Activated CD4-positive, alpha-beta T cell treated with anti-CD3 and anti-CD28 coated beads, Interleukin-2, amount 50 U/mL, for 4 hours (primary cell): ENCODE data around the gene USP20.
"Not testable (repeated sequence)": the region's sequence is repeated elsewhere in the genome, so short reads cannot be mapped to it uniquely, and the experiment has no call there.

ENCODE experiments used
- DNase-seq, 2 experiments: peaks; one replicate each; pipeline ENCODE4 v3.0.0-alpha.2; 2020

USP20 gene

GRCh38 chr9:129876815-129877214, 41.6 kb downstream of the USP20 start:
- DNase-seq = no peak

GRCh38 chr9:129878291-129878690, 43.0 kb downstream of the USP20 start:
- no peak for DNase-seq

GRCh38 chr9:129879103-129879699, 43.9 kb downstream of the USP20 start:
- no peak for DNase-seq

- no peak for DNase-seq
Observed at GRCh38 chr9:129879991-129880653, 44.9 kb downstream of the USP20 start.

GRCh38 chr9:129880654-129881546, 45.6 kb downstream of the USP20 start:
- DNase-seq = no peak

GRCh38 chr9:129881547-129882324, 46.5 kb downstream of the USP20 start:
- no peak for DNase-seq

- DNase-seq = peak; percentile 95 to 96
Observed at GRCh38 chr9:129884220-129885017, 49.2 kb downstream of the USP20 start.

GRCh38 chr9:129885018-129885669, 49.9 kb downstream of the USP20 start:
- peak in 1 of 2 experiments; percentile 26 for DNase-seq

- DNase-seq = peak; percentile 85 to 89
Observed at GRCh38 chr9:129885670-129886106, 50.4 kb downstream of the USP20 start.

GRCh38 chr9:129886226-129887174, 51.2 kb downstream of the USP20 start:
- peak; percentile 46 to 51 for DNase-seq

- peak; percentile 64 to 72 for DNase-seq
Observed at GRCh38 chr9:129887334-129888292, 52.4 kb downstream of the USP20 start.

GRCh38 chr9:129888293-129889121, 53.2 kb downstream of the USP20 start:
- peak; percentile 81 to 83 for DNase-seq

- DNase-seq = peak in 1 of 2 experiments; percentile 17
Observed at GRCh38 chr9:129889122-129889940, 54.1 kb downstream of the USP20 start.

- peak; percentile 73 to 79 for DNase-seq
Observed at GRCh38 chr9:129889941-129890717, 54.9 kb downstream of the USP20 start.

GRCh38 chr9:129890718-129891299, 55.6 kb downstream of the USP20 start:
- not testable (repeated sequence) for DNase-seq

- DNase-seq = no peak
Observed at GRCh38 chr9:129891569-129891968, 56.3 kb downstream of the USP20 start.
